Coronary artery (tissue), 2 donors: Measurements from ENCODE around the gene SIK2.

Experiments used
- DNase-seq: peaks from one replicate; pipeline ENCODE4 v3.0.0-alpha.2; 2017; ENCODE audit warnings: low spot score
- H3K27ac ChIP-seq, 2 donors: fragments of 200-600 bp; sonication (generic); one replicate each; pipeline ENCODE4 v1.5.1; 2016 to 2019
- H3K4me3 ChIP-seq: fragments of 200-600 bp; sonication (generic); 2 replicates; pipeline ENCODE4 v1.5.1; 2016; ENCODE audit warnings: mild to moderate bottlenecking, moderate library complexity
- TF ChIP-seq, protein P1 (sequence below): fragments of 200-600 bp; sonication (generic); IDR thresholded peaks from one replicate; pipeline ENCODE4 v1.5.1; 2019; ENCODE audit warnings: antibody characterized with exemption

The SIK2 gene

DNA sequence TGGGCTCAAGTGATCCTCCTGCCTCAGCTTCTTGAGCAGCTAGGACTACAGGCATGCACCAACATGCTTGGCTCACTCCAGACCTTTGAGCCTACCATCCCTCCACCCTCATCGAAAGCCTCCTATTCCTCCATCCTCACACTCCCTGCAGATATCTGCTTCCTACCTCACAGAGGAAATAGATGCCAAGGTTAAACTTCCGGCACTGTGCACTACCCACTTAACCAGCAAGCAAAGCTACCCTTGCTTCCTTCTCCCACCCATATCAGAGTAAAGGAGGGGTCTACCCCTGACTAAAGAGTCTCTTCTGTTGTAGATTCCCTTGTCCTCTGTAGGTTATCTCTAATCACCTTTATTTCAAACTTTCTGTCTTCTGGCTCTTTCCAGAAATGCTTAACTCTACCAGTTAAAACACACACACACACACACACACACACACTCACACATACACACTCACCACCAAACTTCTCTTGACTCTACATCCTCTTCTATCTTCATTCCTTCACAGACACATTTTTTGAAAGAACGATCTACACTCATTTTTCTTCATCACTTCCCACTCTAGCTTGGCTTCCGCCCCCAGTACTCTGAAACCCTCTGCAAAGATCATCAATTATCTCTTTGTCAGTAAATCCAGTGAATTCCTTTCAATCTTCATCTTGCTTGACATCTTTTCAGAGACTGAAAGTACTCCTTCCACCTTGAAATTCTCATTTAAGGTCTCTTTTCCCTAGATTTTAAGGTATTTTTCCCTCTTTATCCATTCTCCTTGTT, 10.9 kb upstream of the SIK2 start:
- TF ChIP-seq, protein P1, sequence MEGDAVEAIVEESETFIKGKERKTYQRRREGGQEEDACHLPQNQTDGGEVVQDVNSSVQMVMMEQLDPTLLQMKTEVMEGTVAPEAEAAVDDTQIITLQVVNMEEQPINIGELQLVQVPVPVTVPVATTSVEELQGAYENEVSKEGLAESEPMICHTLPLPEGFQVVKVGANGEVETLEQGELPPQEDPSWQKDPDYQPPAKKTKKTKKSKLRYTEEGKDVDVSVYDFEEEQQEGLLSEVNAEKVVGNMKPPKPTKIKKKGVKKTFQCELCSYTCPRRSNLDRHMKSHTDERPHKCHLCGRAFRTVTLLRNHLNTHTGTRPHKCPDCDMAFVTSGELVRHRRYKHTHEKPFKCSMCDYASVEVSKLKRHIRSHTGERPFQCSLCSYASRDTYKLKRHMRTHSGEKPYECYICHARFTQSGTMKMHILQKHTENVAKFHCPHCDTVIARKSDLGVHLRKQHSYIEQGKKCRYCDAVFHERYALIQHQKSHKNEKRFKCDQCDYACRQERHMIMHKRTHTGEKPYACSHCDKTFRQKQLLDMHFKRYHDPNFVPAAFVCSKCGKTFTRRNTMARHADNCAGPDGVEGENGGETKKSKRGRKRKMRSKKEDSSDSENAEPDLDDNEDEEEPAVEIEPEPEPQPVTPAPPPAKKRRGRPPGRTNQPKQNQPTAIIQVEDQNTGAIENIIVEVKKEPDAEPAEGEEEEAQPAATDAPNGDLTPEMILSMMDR = no peak
- no peak for DNase-seq
- Histone ChIP-seq H3K4me3 (no peak overlapping the region), H3K27ac (no peak overlapping the region)

DNA sequence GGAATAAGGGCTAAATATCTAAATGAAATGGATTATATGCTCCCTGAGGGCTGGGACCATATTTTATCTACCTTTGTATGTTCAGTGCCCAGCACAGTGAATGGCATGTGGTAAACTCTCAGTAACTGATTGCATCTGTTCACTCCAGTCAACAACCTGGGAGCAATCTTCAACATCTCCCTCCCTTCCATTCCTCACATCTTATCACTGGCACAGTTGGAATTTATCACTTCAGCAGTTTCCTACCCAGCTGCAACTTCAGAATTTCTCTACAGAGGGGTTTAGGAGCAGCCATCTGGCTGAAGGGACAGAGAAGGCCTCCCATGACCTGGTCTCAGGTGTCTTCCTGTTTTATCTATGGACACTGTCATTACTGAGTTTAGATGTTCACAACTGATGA, 9.8 kb upstream of the SIK2 start:
- TF ChIP-seq, protein P1 = no peak
- Histone ChIP-seq H3K4me3 (no peak overlapping the region), H3K27ac (no peak overlapping the region)
- DNase-seq = no peak

DNA sequence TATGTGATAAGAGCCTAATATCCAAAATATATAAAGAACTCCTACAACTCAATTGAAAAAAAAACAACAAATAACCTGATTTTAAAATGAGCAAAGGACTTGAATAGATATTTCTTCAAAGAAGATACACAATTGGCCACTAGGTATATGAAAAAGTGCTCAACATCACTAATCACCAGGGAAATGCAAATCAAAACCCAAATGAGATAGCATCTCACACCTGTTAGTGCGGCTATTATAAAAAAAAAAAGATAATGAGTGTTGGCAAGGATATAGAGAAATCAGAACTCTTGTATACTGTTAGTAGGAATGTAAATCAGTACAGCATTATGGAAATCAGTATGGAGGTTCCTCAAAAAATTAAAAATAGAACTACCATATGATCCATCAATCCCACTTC, 5.9 kb upstream of the SIK2 start:
- DNase-seq = no peak
- H3K27ac ChIP-seq = no peak overlapping the region
- TF ChIP-seq, protein P1 = no peak
- H3K4me3 ChIP-seq = no peak overlapping the region

DNA sequence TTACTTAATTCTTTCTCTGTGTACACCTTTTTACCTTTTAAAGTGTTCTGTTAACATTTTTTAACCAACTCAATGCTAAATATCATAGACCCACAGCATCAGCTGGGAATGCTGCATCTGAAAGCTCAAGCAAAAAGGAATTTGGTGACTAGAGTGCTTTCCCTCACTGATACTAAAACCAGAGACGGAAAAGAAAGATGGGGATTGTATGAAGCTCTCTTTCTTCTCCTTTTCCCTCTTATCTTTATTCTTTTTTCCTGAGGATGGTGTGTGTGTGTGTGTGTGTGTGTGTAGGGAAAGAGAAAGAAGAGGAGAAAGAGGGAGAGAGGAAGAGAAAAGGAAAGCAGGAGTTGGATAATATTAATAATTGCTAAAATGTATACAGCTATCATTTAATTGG, 4.1 kb upstream of the SIK2 start:
- Histone ChIP-seq H3K27ac (no peak overlapping the region), H3K4me3 (no peak overlapping the region)
- TF ChIP-seq, protein P1 = no peak
- DNase-seq = no peak

DNA sequence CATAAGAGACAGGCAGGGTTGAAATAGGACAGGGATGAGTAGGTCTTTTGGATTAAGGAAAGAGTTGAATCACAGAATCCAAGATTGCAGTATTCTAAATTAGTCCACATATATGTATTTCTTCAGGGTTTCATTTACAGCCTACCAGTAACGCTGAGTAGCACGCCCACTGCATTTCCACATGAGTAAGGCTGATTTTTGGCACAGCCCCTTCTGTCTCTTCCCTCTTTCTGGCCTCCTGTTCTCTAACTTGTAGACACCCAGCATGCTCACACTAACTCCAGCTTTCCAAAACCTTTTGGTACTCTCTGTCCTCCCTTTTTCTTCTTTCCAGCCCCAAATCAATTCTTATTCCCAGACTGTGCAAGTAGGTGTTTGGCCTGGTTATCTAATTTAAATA, 3.7 kb upstream of the SIK2 start:
- DNase-seq = no peak
- Histone ChIP-seq H3K27ac (no peak overlapping the region), H3K4me3 (no peak overlapping the region)
- TF ChIP-seq, protein P1 = no peak

DNA sequence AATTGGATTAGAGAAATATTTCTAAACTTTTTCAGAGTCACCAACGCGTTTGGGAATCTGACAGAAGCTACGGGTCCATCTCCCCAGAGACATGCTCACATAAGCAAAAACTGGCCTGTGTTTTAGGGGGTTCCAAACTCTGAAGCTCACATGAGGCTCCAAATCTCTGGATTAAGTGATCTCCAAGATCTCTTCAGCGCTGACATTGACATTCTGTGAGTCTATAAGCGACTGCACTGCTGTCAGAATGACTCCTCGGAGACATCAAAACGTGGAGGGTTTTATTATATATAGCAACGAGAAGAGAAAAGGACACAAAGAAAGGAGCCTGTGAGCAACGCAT, 642 bp upstream of the SIK2 start:
- DNase-seq = no peak
- TF ChIP-seq, protein P1 = no peak
- H3K4me3 ChIP-seq = peak overlapping the region; percentile 100
- H3K27ac ChIP-seq = peak overlapping the region; percentile 95 to 99

DNA sequence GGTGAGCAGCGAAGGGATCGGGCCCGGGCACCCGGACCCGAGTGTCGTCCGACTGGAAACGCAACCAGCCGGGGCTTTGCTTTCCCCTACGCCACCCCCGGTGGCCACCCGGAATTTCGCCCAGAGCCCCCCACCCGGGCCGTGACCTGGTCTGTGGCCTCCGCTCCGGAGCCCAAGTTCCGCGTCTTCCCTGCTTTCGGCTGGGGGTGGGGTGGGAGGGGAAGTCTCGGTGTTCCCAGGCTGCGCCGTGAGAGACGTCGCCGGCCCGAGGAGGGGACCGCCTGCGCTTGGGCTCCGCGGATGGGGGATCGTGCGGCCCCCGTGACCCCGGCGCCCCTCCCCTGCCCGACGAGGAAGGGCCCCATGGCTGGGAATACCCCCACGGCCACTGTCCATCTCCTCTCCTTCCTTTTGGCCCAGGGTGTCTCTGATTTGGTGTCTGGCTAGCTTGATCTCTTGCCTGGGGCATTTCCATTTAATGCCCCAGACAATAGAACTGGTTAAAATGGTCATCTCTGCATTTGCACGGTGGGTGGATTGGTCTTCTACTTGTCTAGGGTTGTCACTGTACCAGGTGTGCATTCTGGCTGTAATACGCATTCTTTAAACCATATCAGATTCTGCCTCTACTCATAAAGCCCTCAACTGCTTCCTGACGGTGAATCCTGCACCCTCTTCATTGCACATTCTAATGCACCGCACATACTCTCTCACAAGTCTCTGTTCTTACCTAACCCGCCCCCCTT, 789 bp downstream of the SIK2 start:
- TF ChIP-seq, protein P1 = no peak
- no peak for DNase-seq
- Histone ChIP-seq H3K27ac (peak overlapping the region; percentile 95 to 99), H3K4me3 (peak overlapping the region; percentile 100)
